Endothelial cell of umbilical vein (primary cell): ENCODE results near the gene PLK5. TPM values are rescaled to one million over a fixed set of nuclear protein-coding genes. Genes with fewer than 3 reads are reported as not detected.

Source experiments
- BruUV-seq: library from RNA; stranded (reverse); fragments of 400-500 nt; replicated peaks from 2 replicates; lab custom pipeline; 2021; lab: Mats Ljungman, UMichigan
- CTCF ChIA-PET: fragments of 300-600, 350-600 bp; sonication (Branson Sonifier 250); formaldehyde crosslinking; loops from one replicate; lab custom pipeline; 2021; ENCODE audit warnings: antibody characterized with exemption, inconsistent platforms; lab: Charles Lee
- POLR2A ChIA-PET: fragments of 300-600, 350-600 bp; sonication (Branson Sonifier 250); formaldehyde crosslinking; loops from one replicate; lab custom pipeline; 2021; ENCODE audit warnings: antibody characterized with exemption, inconsistent platforms; lab: Charles Lee
- DNase-seq: peaks from one replicate; pipeline ENCODE4 v3.0.0-alpha.2; 2011; ENCODE audit warnings: low read depth, low spot score
- FAIRE-seq: peaks from 2 replicates; lab custom pipeline; 2011; peaks lifted over from hg19 to GRCh38; lab: Jason Lieb, UNC
- H2AFZ ChIP-seq: 2 replicates; pipeline ENCODE4 v1.6.0; 2012; ENCODE audit warnings: low read depth, low read length, control low read depth, inconsistent platforms
- H3K27ac ChIP-seq: 2 replicates; pipeline ENCODE4 v1.5.1; 2011; ENCODE audit warnings: low read depth, mild to moderate bottlenecking, control low read depth, low read length, moderate library complexity; ENCODE audit not compliant: insufficient read depth
- H3K27me3 ChIP-seq, 2 experiments: 2 replicates each; pipeline versions ENCODE4 v1.6.0 to v1.6.1; 2011; ENCODE audit warnings: low read length in 2 of 2, mixed read lengths in 1 of 2; ENCODE audit not compliant: control insufficient read depth in 2 of 2, insufficient read depth in 2 of 2
- H3K36me3 ChIP-seq, 2 experiments: 2 replicates in 1 of 2; 3 replicates in 1 of 2; pipeline ENCODE4 v1.5.1; 2011; ENCODE audit warnings: low read length in 2 of 2, mild to moderate bottlenecking in 1 of 2, moderate library complexity in 1 of 2; ENCODE audit not compliant: control insufficient read depth in 2 of 2, insufficient read depth in 2 of 2; ENCODE audit errors: extremely low read depth in 1 of 2
- H3K4me1 ChIP-seq: 3 replicates; pipeline ENCODE4 v1.5.1; 2011; ENCODE audit warnings: mild to moderate bottlenecking, low read length; ENCODE audit not compliant: control insufficient read depth, insufficient read depth; ENCODE audit errors: extremely low read depth
- H3K4me2 ChIP-seq: 2 replicates; pipeline ENCODE4 v1.6.1; 2011; ENCODE audit warnings: low read length, control low read depth, mixed read lengths; ENCODE audit not compliant: insufficient read depth
- H3K4me3 ChIP-seq, 3 experiments: fragments of 200-600 bp in 1 of 3; sonication (generic), shearing (Covaris generic) in 1 of 3; replicated peaks in 1 of 3; 2 replicates each; pipeline ENCODE4 v1.5.1; 2011 to 2016; ENCODE audit warnings: control low read depth in 3 of 3, low read length in 3 of 3, mild to moderate bottlenecking in 2 of 3, inconsistent platforms in 1 of 3, low read depth in 1 of 3, moderate library complexity in 1 of 3; ENCODE audit not compliant: insufficient read depth in 1 of 3
- H3K79me2 ChIP-seq: 2 replicates; pipeline ENCODE4 v1.6.0; 2012; ENCODE audit warnings: low read length, inconsistent platforms; ENCODE audit not compliant: control insufficient read depth, insufficient read depth
- H3K9ac ChIP-seq: replicated peaks from 2 replicates; pipeline ENCODE3; 2011; ENCODE audit warnings: low read length, control low read depth; ENCODE audit not compliant: insufficient read depth; ENCODE audit errors: extremely low read depth
- H3K9me1 ChIP-seq: replicated peaks from 3 replicates; pipeline ENCODE4 v1.6.0; 2011; ENCODE audit warnings: mild to moderate bottlenecking, low read length; ENCODE audit not compliant: control insufficient read depth, insufficient read depth; ENCODE audit errors: extremely low read depth
- H3K9me3 ChIP-seq: replicated peaks from 2 replicates; pipeline ENCODE4 v1.5.1; 2012; ENCODE audit warnings: low read length, inconsistent platforms; ENCODE audit not compliant: control insufficient read depth, insufficient read depth
- H4K20me1 ChIP-seq: replicated peaks from 2 replicates; pipeline ENCODE3; 2011; ENCODE audit warnings: mild to moderate bottlenecking, low read length; ENCODE audit not compliant: control insufficient read depth, insufficient read depth; ENCODE audit errors: extremely low read depth
- EZH2 ChIP-seq: IDR thresholded peaks from 2 replicates; pipeline ENCODE4 v1.6.1; 2012; ENCODE audit warnings: borderline replicate concordance, low read depth, mild to moderate bottlenecking, moderate library complexity, low read length, inconsistent platforms; ENCODE audit not compliant: severe bottlenecking
- GATA2 ChIP-seq: IDR thresholded peaks from 2 replicates; pipeline ENCODE4 v1.7.0; 2011; ENCODE audit warnings: low read depth, mild to moderate bottlenecking, moderate library complexity, mixed read lengths, low read length; ENCODE audit not compliant: insufficient read length, insufficient read depth
- POLR2A ChIP-seq: IDR thresholded peaks from 2 replicates; pipeline ENCODE4 v1.6.1; 2012; ENCODE audit warnings: low read depth, mild to moderate bottlenecking, control low read depth, low read length
- POLR2AphosphoS5 ChIP-seq: IDR thresholded peaks from 2 replicates; pipeline ENCODE4 v1.6.1; 2012; ENCODE audit warnings: low read depth, mild to moderate bottlenecking, control low read depth, low read length, moderate library complexity; ENCODE audit not compliant: insufficient read depth
- dilution Hi-C: fragments of 300-500 bp; cut with MboI; formaldehyde crosslinking; loops from one replicate; pipeline ENCODE4 v1.15.0; 2019; ENCODE audit warnings: low sequenced_read_pairs; ENCODE audit not compliant: extremely low pct_ligation_motif_present
- intact Hi-C: fragments of 100-400 bp; cut with micrococcal nuclease; formaldehyde crosslinking; loops from one replicate; pipeline ENCODE4 v1.10.0; 2022
- polyA plus RNA-seq, 4 experiments: library from polyadenylated mRNA; depleted of rRNA in 3 of 4; stranded (reverse) in 3 of 4; unstranded in 1 of 4; fragments of >200 nt; gene quantifications; 2 replicates each; pipeline versions ENCODE4 v1.2.1 to v1.2.3, GENCODE V29; 2011 to 2012; ENCODE audit warnings: missing spikeins in 1 of 4
- total RNA-seq: library from RNA; stranded (reverse); gene quantifications from 2 replicates; pipeline ENCODE4 v1.2.3, GENCODE V29; 2021
- TF ChIP-seq, protein P1 (sequence below), 2 donors: IDR thresholded peaks; 1 replicate in 1 of 2; 2 replicates in 1 of 2; pipeline ENCODE4 v1.5.1; 2011; ENCODE audit warnings: low read length in 2 of 2, mild to moderate bottlenecking in 2 of 2, moderate library complexity in 2 of 2, control low read depth in 1 of 2, inconsistent platforms in 1 of 2, low read depth in 1 of 2; ENCODE audit not compliant: insufficient read depth in 1 of 2; ENCODE audit errors: extremely low read depth in 1 of 2

The PLK5 gene
- total and polyA plus RNA-seq, 2 donors (not counting 3 experiments of a cell fraction or from before 2014, with no cell fraction given) = not detected

DNA sequence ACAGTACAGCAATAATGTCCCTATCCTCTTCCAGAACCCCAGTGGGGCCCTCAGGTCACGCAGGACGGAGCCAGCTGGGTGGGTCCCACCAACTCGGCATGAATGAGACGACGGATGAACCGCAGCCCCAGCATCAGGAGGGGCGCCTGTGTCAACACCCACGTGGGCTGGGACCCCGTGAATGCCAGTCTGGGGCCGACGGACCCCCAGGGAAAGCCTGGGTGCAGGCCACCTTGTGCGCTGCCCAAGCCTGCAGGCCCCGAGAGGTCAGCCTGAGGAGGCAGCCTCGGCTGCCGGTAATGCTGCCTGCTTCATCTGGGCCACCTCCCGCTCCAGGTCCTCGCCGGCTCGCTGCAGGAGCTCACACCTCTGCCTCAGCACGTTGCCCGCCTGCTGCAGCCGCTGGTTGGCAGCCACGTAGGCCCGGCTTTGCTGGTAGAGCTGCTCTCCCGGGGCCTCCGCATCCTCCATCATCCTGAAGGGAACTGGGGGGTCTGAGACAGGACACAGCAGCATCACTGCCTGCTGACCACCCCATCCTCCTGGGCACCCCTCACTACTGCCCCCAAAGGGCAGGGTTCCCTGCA lies 49.0 kb upstream of the PLK5 start:
- Histone ChIP-seq H3K4me2 (no peak overlapping the region), H3K27me3 (peaks cover 21 to 36% of the 10 kb centered on the region in 2 experiments), H3K4me3 (no peak overlapping the region), H3K79me2 (peaks cover 5% of the 10 kb centered on the region), H3K9me3 (no peaks in the 10 kb centered on the region), H3K9ac (no peak overlapping the region), H3K9me1 (no peaks in the 10 kb centered on the region), H4K20me1 (no peaks in the 10 kb centered on the region), H3K27ac (no peak overlapping the region), H2AFZ (no peak overlapping the region), H3K36me3 (peaks cover 0 to 3% of the 10 kb centered on the region in 2 experiments), H3K4me1 (peaks cover 7% of the 10 kb centered on the region)
- CTCF ChIA-PET = interaction anchor here (1.5 to 2.4 kb wide), 2 partner anchors 9 to 30 kb away, joined by 5 to 12 read pairs; no protein-coding TSS in a partner anchor
- TF ChIP-seq POLR2A (no peak), POLR2AphosphoS5 (no peak), EZH2 (no peak), GATA2 (no peak)
- TF ChIP-seq, protein P1, sequence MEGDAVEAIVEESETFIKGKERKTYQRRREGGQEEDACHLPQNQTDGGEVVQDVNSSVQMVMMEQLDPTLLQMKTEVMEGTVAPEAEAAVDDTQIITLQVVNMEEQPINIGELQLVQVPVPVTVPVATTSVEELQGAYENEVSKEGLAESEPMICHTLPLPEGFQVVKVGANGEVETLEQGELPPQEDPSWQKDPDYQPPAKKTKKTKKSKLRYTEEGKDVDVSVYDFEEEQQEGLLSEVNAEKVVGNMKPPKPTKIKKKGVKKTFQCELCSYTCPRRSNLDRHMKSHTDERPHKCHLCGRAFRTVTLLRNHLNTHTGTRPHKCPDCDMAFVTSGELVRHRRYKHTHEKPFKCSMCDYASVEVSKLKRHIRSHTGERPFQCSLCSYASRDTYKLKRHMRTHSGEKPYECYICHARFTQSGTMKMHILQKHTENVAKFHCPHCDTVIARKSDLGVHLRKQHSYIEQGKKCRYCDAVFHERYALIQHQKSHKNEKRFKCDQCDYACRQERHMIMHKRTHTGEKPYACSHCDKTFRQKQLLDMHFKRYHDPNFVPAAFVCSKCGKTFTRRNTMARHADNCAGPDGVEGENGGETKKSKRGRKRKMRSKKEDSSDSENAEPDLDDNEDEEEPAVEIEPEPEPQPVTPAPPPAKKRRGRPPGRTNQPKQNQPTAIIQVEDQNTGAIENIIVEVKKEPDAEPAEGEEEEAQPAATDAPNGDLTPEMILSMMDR (IDR thresholded peaks at IDR 0.05; ENCODE audit: extremely low read depth in 1 of 2, insufficient read depth in 1 of 2, low read depth in 1 of 2, low read length in 2 of 2) = no peak
- FAIRE-seq = no peak
- POLR2A ChIA-PET = no interaction called here
- DNase-seq = no peak
- no TSS peak for BruUV-seq
- intact Hi-C loops (no loop called here), dilution Hi-C loops (no loop called here)
